Skeletal muscle tissue (tissue), 4 donors: Measurements from ENCODE around the gene RFX4. TPM values are rescaled to one million over a fixed set of nuclear protein-coding genes. Genes with fewer than 3 reads are reported as not detected.
"Not testable (repeated sequence)": the region's sequence is repeated elsewhere in the genome, so short reads cannot be mapped to it uniquely, and the experiment has no call there.

Source experiments
- H3K27ac ChIP-seq: one replicate; pipeline ENCODE4 v1.7.0; 2013; ENCODE audit warnings: mild to moderate bottlenecking, low read depth, low read length, inconsistent platforms
- H3K27me3 ChIP-seq, 3 donors: one replicate each; pipeline ENCODE4 v1.7.0; 2013; ENCODE audit warnings: low read length in 3 of 3; ENCODE audit not compliant: control insufficient read depth in 3 of 3, insufficient read depth in 3 of 3
- H3K36me3 ChIP-seq, 3 donors: one replicate each; pipeline ENCODE4 v1.7.0; 2013; ENCODE audit warnings: low read length in 3 of 3; ENCODE audit not compliant: control insufficient read depth in 3 of 3, insufficient read depth in 3 of 3
- H3K4me1 ChIP-seq, 3 donors: one replicate each; pipeline ENCODE4 v1.7.0; 2013; ENCODE audit warnings: low read length in 3 of 3, mild to moderate bottlenecking in 3 of 3; ENCODE audit not compliant: control insufficient read depth in 3 of 3, insufficient read depth in 3 of 3
- H3K4me3 ChIP-seq, 3 donors: one replicate each; pipeline ENCODE4 v1.7.0; 2013; ENCODE audit warnings: low read length in 3 of 3
- H3K9ac ChIP-seq, 3 donors: one replicate each; pipeline ENCODE4 v1.7.0; 2013; ENCODE audit warnings: low read length in 3 of 3, mild to moderate bottlenecking in 3 of 3, moderate library complexity in 2 of 3, low read depth in 1 of 3
- H3K9me3 ChIP-seq, 3 donors: one replicate each; pipeline ENCODE4 v1.7.0; 2013; ENCODE audit warnings: low read length in 3 of 3; ENCODE audit not compliant: control insufficient read depth in 3 of 3
- total RNA-seq: library from RNA; depleted of rRNA; stranded (reverse); fragments of >200 nt; gene quantifications from one replicate; pipeline ENCODE4 v1.2.3, GENCODE V29; 2014
- donor health status: Osteomylitis.

RFX4 gene
- total RNA-seq, 1 donor from 2014 or later = not detected

- H3K27ac ChIP-seq = no peak overlapping the region
- no peak overlapping the region for H3K4me3 ChIP-seq
- H3K9ac ChIP-seq = no peak overlapping the region
- H3K27me3 ChIP-seq = no peaks in the 10 kb centered on the region
- H3K4me1 ChIP-seq = no peaks in the 10 kb centered on the region
- no peaks in the 10 kb centered on the region for H3K36me3 ChIP-seq
- no peaks in the 10 kb centered on the region for H3K9me3 ChIP-seq
Measured at GRCh38 chr12:106605254-106605653, 22.4 kb downstream of the RFX4 start.

DNA sequence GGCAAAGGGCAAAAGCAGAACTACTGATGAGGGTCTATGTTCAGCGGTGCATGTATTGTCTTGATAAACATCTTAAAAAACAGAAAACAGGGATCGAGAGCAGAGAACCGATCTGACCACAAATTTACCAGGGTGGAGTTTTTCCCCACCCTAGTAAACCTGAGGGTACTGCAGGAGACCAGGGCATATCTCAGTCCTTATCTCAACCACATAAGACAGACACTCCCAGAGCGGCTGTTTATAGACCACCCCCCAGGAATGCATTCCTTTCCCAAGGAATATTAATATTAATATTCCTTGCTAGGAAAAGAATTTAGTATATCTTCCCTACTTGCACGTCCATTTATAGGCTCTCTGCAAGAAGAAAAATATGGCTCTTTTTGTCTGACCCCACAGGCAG is 37.8 kb downstream of the RFX4 start:
- not testable (repeated sequence) for H3K27ac ChIP-seq, H3K27me3 ChIP-seq, H3K4me3 ChIP-seq, H3K4me1 ChIP-seq, H3K9me3 ChIP-seq, H3K9ac ChIP-seq, H3K36me3 ChIP-seq

DNA sequence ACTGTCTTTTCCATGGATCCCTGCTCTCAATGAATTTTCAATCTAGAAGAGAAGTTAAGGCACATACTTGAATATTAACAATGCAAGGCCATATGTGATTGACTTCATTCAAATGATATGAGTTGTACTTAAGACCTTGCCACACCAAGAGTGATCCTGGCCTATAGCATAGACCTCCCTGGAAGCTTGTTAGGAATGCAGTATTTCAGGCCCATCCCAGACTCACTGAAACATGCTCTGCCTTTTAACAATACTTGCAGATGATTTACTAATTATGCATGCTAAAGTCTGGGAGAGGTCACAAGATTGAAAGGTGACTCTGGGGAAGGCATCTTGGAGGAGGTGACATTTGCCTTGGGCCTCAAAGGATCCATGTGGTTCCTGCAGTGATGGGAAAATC is 43.2 kb downstream of the RFX4 start:
- no peak overlapping the region for H3K9ac ChIP-seq
- H3K27ac ChIP-seq = no peak overlapping the region
- H3K4me3 ChIP-seq = no peak overlapping the region
- H3K4me1 ChIP-seq = no peaks in the 10 kb centered on the region
- no peaks in the 10 kb centered on the region for H3K36me3 ChIP-seq
- no peaks in the 10 kb centered on the region for H3K9me3 ChIP-seq
- no peaks in the 10 kb centered on the region for H3K27me3 ChIP-seq

- Histone ChIP-seq H3K9ac (no peak overlapping the region), H3K36me3 (no peaks in the 10 kb centered on the region), H3K4me3 (no peak overlapping the region), H3K9me3 (no peaks in the 10 kb centered on the region), H3K27me3 (peaks cover 0 to 2% (median 0%) of the 10 kb centered on the region in 3 donors), H3K27ac (no peak overlapping the region), H3K4me1 (no peaks in the 10 kb centered on the region)
Measured at GRCh38 chr12:106629797-106630659, 47.2 kb downstream of the RFX4 start.

GRCh38 chr12:106631150-106631549 is 48.3 kb downstream of the RFX4 start:
- peaks cover 0 to 2% (median 0%) of the 10 kb centered on the region in 3 donors for H3K27me3 ChIP-seq
- no peak overlapping the region for H3K9ac ChIP-seq
- H3K4me3 ChIP-seq = no peak overlapping the region
- H3K36me3 ChIP-seq = no peaks in the 10 kb centered on the region
- H3K9me3 ChIP-seq = no peaks in the 10 kb centered on the region
- no peaks in the 10 kb centered on the region for H3K4me1 ChIP-seq
- H3K27ac ChIP-seq = no peak overlapping the region

- H3K27ac ChIP-seq = no peak overlapping the region
- no peak overlapping the region for H3K9ac ChIP-seq
- no peaks in the 10 kb centered on the region for H3K36me3 ChIP-seq
- H3K4me3 ChIP-seq = no peak overlapping the region
- H3K4me1 ChIP-seq = no peaks in the 10 kb centered on the region
- no peaks in the 10 kb centered on the region for H3K9me3 ChIP-seq
- peaks cover 0 to 2% (median 0%) of the 10 kb centered on the region in 3 donors for H3K27me3 ChIP-seq
Measured at GRCh38 chr12:106631797-106632196, 49.0 kb downstream of the RFX4 start.

- H3K9ac ChIP-seq = no peak overlapping the region
- no peaks in the 10 kb centered on the region for H3K36me3 ChIP-seq
- peaks cover 0 to 2% (median 0%) of the 10 kb centered on the region in 3 donors for H3K27me3 ChIP-seq
- H3K4me3 ChIP-seq = no peak overlapping the region
- no peak overlapping the region for H3K27ac ChIP-seq
- H3K9me3 ChIP-seq = no peaks in the 10 kb centered on the region
- no peaks in the 10 kb centered on the region for H3K4me1 ChIP-seq
Measured at GRCh38 chr12:106632797-106633450, 50.1 kb downstream of the RFX4 start.

DNA sequence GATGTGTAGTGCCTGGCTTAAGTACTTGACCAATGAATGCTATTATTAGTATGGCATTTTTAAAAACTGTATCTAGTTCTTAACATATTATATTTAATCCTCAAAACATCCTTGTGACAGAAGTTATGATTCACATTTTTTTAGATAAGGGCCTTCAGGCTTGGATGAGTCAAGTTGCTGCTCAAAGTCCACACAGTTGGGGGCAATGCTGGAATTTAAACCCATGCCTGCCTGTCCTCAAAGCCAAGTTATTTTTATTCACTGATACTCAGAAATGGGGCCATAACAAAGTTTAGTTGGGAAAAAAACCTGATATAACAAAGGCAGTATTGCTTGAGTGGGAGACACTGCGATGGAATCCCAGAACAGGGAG is 50.6 kb downstream of the RFX4 start:
- Histone ChIP-seq H3K9me3 (no peaks in the 10 kb centered on the region), H3K36me3 (no peaks in the 10 kb centered on the region), H3K27ac (no peak overlapping the region), H3K4me3 (no peak overlapping the region), H3K27me3 (peaks cover 0 to 2% (median 0%) of the 10 kb centered on the region in 3 donors), H3K9ac (no peak overlapping the region), H3K4me1 (no peaks in the 10 kb centered on the region)

- H3K27me3 ChIP-seq = peaks cover 0 to 2% (median 0%) of the 10 kb centered on the region in 3 donors
- no peaks in the 10 kb centered on the region for H3K36me3 ChIP-seq
- H3K27ac ChIP-seq = no peak overlapping the region
- H3K9me3 ChIP-seq = no peaks in the 10 kb centered on the region
- no peak overlapping the region for H3K4me3 ChIP-seq
- no peaks in the 10 kb centered on the region for H3K4me1 ChIP-seq
- no peak overlapping the region for H3K9ac ChIP-seq
Measured at GRCh38 chr12:106634206-106634605, 51.4 kb downstream of the RFX4 start.

- no peak overlapping the region for H3K27ac ChIP-seq
- no peaks in the 10 kb centered on the region for H3K36me3 ChIP-seq
- H3K4me1 ChIP-seq = peaks cover 0 to 7% (median 2%) of the 10 kb centered on the region in 3 donors
- H3K9ac ChIP-seq = no peak overlapping the region
- no peaks in the 10 kb centered on the region for H3K9me3 ChIP-seq
- no peaks in the 10 kb centered on the region for H3K27me3 ChIP-seq
- H3K4me3 ChIP-seq = no peak overlapping the region
Measured at GRCh38 chr12:106643000-106643399, 60.2 kb downstream of the RFX4 start.
